ENCODE measurements around the gene MFSD11. TPM values are rescaled to one million over a fixed set of nuclear protein-coding genes. Genes with fewer than 3 reads are reported as not detected.
"Not testable (repeated sequence)": the region's sequence is repeated elsewhere in the genome, so short reads cannot be mapped to it uniquely, and the experiment has no call there.

MFSD11 gene
- total RNA-seq, 1 experiment from 2014 or later, result 42.3 TPM

- CTCF ChIA-PET, result interaction anchor here (0.6 kb wide), 1 partner anchor 236 kb away, joined by 3 read pairs; no protein-coding TSS in a partner anchor
- ATAC-seq (no peak), DNase-seq (ENCODE audit: low read depth, low spot score) (no peak)
- TF ChIP-seq TCF7L2 (IDR thresholded peaks at IDR 0.05; ENCODE audit: low read depth, low read length) (no peak), REST (IDR thresholded peaks at IDR 0.05; ENCODE audit: insufficient read depth in 1 of 2, low read depth in 2 of 2, low read length in 1 of 2) (no peak), CTCF (IDR thresholded peaks at IDR 0.05) (no peak), POLR2AphosphoS5 (IDR thresholded peaks at IDR 0.05; ENCODE audit: low read depth, low read length) (no peak)
- no peak overlapping the region for H3K27ac ChIP-seq (ENCODE audit: low read length)
- in situ Hi-C loops (cut with HindIII; ENCODE audit: low pct_unique_long_range_greater_than_20kb, low sequenced_read_pairs), result no loop called here
- H3K4me1 ChIP-seq (ENCODE audit: control insufficient read depth, insufficient read depth, low read length), result no peaks in the 10 kb centered on the region
- intact Hi-C loops (cut with micrococcal nuclease; ENCODE audit: unreplicated experiment), result no loop called here
- H3K36me3 ChIP-seq (ENCODE audit: control insufficient read depth, insufficient read depth, low read length), result no peaks in the 10 kb centered on the region
- no peaks in the 10 kb centered on the region for H3K9me3 ChIP-seq (ENCODE audit: control insufficient read depth, insufficient read depth, low read depth, low read length)
- no peaks in the 10 kb centered on the region for H3K27me3 ChIP-seq (ENCODE audit: control insufficient read depth, insufficient read depth, low read length)
- H3K4me3 ChIP-seq (ENCODE audit: low read depth in 2 of 2, low read length in 2 of 2), result no peak overlapping the region
- POLR2A ChIA-PET, result no interaction called here
- BruUV-seq (replicated peaks), result no TSS peak
Measured at GRCh38 chr17:76783146-76783545, 45.2 kb downstream of the MFSD11 start.

- BruUV-seq (replicated peaks), result no TSS peak
- in situ Hi-C loops (cut with HindIII; ENCODE audit: low pct_unique_long_range_greater_than_20kb, low sequenced_read_pairs) (no loop called here), intact Hi-C loops (cut with micrococcal nuclease; ENCODE audit: unreplicated experiment) (no loop called here)
- H3K36me3 ChIP-seq (ENCODE audit: control insufficient read depth, insufficient read depth, low read length), result no peaks in the 10 kb centered on the region
- ATAC-seq (no peak), DNase-seq (ENCODE audit: low read depth, low spot score) (no peak)
- CTCF ChIA-PET, result no interaction called here
- H3K4me1 ChIP-seq (ENCODE audit: control insufficient read depth, insufficient read depth, low read length), result no peaks in the 10 kb centered on the region
- no peak overlapping the region for H3K4me3 ChIP-seq (ENCODE audit: low read depth in 2 of 2, low read length in 2 of 2)
- no peak overlapping the region for H3K27ac ChIP-seq (ENCODE audit: low read length)
- TF ChIP-seq POLR2AphosphoS5 (IDR thresholded peaks at IDR 0.05; ENCODE audit: low read depth, low read length) (no peak), TCF7L2 (IDR thresholded peaks at IDR 0.05; ENCODE audit: low read depth, low read length) (no peak)
- POLR2A ChIA-PET, result no interaction called here
- H3K9me3 ChIP-seq (ENCODE audit: control insufficient read depth, insufficient read depth, low read depth, low read length), result no peaks in the 10 kb centered on the region
- no peaks in the 10 kb centered on the region for H3K27me3 ChIP-seq (ENCODE audit: control insufficient read depth, insufficient read depth, low read length)
Measured at GRCh38 chr17:76784926-76785325, 47.0 kb downstream of the MFSD11 start.

- H3K36me3 ChIP-seq (ENCODE audit: control insufficient read depth, insufficient read depth, low read length); CTCF ChIA-PET; H3K9me3 ChIP-seq (ENCODE audit: control insufficient read depth, insufficient read depth, low read depth, low read length); intact Hi-C loops (cut with micrococcal nuclease; ENCODE audit: unreplicated experiment); DNase-seq (ENCODE audit: low read depth, low spot score); H3K27ac ChIP-seq (ENCODE audit: low read length); H3K4me1 ChIP-seq (ENCODE audit: control insufficient read depth, insufficient read depth, low read length); ATAC-seq; H3K27me3 ChIP-seq (ENCODE audit: control insufficient read depth, insufficient read depth, low read length); POLR2A ChIA-PET; BruUV-seq (replicated peaks); H3K4me3 ChIP-seq (ENCODE audit: low read depth in 2 of 2, low read length in 2 of 2); in situ Hi-C loops (cut with HindIII; ENCODE audit: low pct_unique_long_range_greater_than_20kb, low sequenced_read_pairs): not testable (repeated sequence)
Measured at GRCh38 chr17:76787866-76788265, 49.9 kb downstream of the MFSD11 start.

Measured in Panc1 (cell line).